KOPT-K1 (cell line): ENCODE results near the gene CCDC187.
A peak's percentile ranks its signal among the peaks of the same experiment; 100 is the strongest.
"Not testable (repeated sequence)": the region's sequence is repeated elsewhere in the genome, so short reads cannot be mapped to it uniquely, and the experiment has no call there.

Experiments used
- H3K27ac ChIP-seq: fragments of 200-600 bp; sonication (generic); 2 replicates; pipeline ENCODE4 v1.5.1; 2016; ENCODE audit warnings: antibody characterized with exemption, mild to moderate bottlenecking, low read depth, low read length; ENCODE audit not compliant: poor library complexity, severe bottlenecking
- H3K36me3 ChIP-seq: fragments of 200-600 bp; sonication (generic); 2 replicates; pipeline ENCODE4 v1.5.1; 2017; ENCODE audit warnings: antibody characterized with exemption, mild to moderate bottlenecking, low read length, moderate library complexity; ENCODE audit not compliant: insufficient read depth
- H3K9me3 ChIP-seq: fragments of 200-600 bp; sonication (generic); 2 replicates; pipeline ENCODE4 v1.5.1; 2017; ENCODE audit warnings: antibody characterized with exemption, low read length, mild to moderate bottlenecking; ENCODE audit not compliant: insufficient read depth, poor library complexity, severe bottlenecking

Gene CCDC187

GRCh38 chr9:136239983-136240330 lies 63.9 kb downstream of the CCDC187 start:
- no peaks in the 10 kb centered on the region for H3K9me3 ChIP-seq
- no peak overlapping the region for H3K27ac ChIP-seq
- H3K36me3 ChIP-seq, result peaks cover 29% of the 10 kb centered on the region; the same call in 1 of the 2 replicates

- H3K36me3 ChIP-seq, result peaks cover 30% of the 10 kb centered on the region; the same call in 1 of the 2 replicates
- H3K27ac ChIP-seq, result no peak overlapping the region
- H3K9me3 ChIP-seq, result no peaks in the 10 kb centered on the region
Measured at GRCh38 chr9:136239135-136239982, 64.5 kb downstream of the CCDC187 start.

- H3K9me3 ChIP-seq, result no peaks in the 10 kb centered on the region
- H3K27ac ChIP-seq, result no peak overlapping the region
- H3K36me3 ChIP-seq, result peaks cover 35% of the 10 kb centered on the region; the same call in 1 of the 2 replicates
Measured at GRCh38 chr9:136238342-136238732, 65.6 kb downstream of the CCDC187 start.

- no peaks in the 10 kb centered on the region for H3K9me3 ChIP-seq
- no peak overlapping the region for H3K27ac ChIP-seq
- H3K36me3 ChIP-seq, result peaks cover 36% of the 10 kb centered on the region; the same call in 1 of the 2 replicates
Measured at GRCh38 chr9:136237486-136238341, 66.2 kb downstream of the CCDC187 start.

GRCh38 chr9:136236471-136237410 lies 67.2 kb downstream of the CCDC187 start:
- not testable (repeated sequence) for H3K9me3 ChIP-seq, H3K27ac ChIP-seq
- peaks cover 32% of the 10 kb centered on the region; the same call in 1 of the 2 replicates for H3K36me3 ChIP-seq

- Histone ChIP-seq H3K27ac (no peak overlapping the region), H3K36me3 (peaks cover 36% of the 10 kb centered on the region; the same call in 1 of the 2 replicates), H3K9me3 (no peaks in the 10 kb centered on the region)
Measured at GRCh38 chr9:136235709-136236455, 68.0 kb downstream of the CCDC187 start.

- no peak overlapping the region for H3K27ac ChIP-seq
- H3K9me3 ChIP-seq, result no peaks in the 10 kb centered on the region
- peaks cover 39% of the 10 kb centered on the region; the same call in 1 of the 2 replicates for H3K36me3 ChIP-seq
Measured at GRCh38 chr9:136235171-136235570, 68.7 kb downstream of the CCDC187 start.

- Histone ChIP-seq H3K9me3 (no peaks in the 10 kb centered on the region), H3K27ac (no peak overlapping the region), H3K36me3 (peaks cover 39% of the 10 kb centered on the region; the same call in 1 of the 2 replicates)
Measured at GRCh38 chr9:136234597-136234996, 69.3 kb downstream of the CCDC187 start.

GRCh38 chr9:136233868-136234267 lies 70.0 kb downstream of the CCDC187 start:
- H3K36me3 ChIP-seq, result peaks cover 39% of the 10 kb centered on the region; the same call in 1 of the 2 replicates
- peak overlapping the region; percentile 59 for H3K27ac ChIP-seq
- H3K9me3 ChIP-seq, result no peaks in the 10 kb centered on the region

GRCh38 chr9:136233411-136233810 lies 70.5 kb downstream of the CCDC187 start:
- Histone ChIP-seq H3K36me3 (peaks cover 39% of the 10 kb centered on the region; the same call in 1 of the 2 replicates), H3K27ac (peak overlapping the region; percentile 59), H3K9me3 (no peaks in the 10 kb centered on the region)

GRCh38 chr9:136232969-136233368 lies 70.9 kb downstream of the CCDC187 start:
- Histone ChIP-seq H3K9me3 (no peaks in the 10 kb centered on the region), H3K27ac (peak overlapping the region; percentile 59), H3K36me3 (peaks cover 39% of the 10 kb centered on the region; the same call in 1 of the 2 replicates)

- Histone ChIP-seq H3K36me3 (peaks cover 37% of the 10 kb centered on the region; the same call in 1 of the 2 replicates), H3K27ac (peak overlapping the region; percentile 59), H3K9me3 (no peaks in the 10 kb centered on the region)
Measured at GRCh38 chr9:136231478-136232297, 72.2 kb downstream of the CCDC187 start.

GRCh38 chr9:136230773-136231172 lies 73.1 kb downstream of the CCDC187 start:
- Histone ChIP-seq H3K36me3 (peaks cover 36% of the 10 kb centered on the region; the same call in 1 of the 2 replicates), H3K27ac (no peak overlapping the region), H3K9me3 (no peaks in the 10 kb centered on the region)
